Naive thymus-derived CD4-positive, alpha-beta T cell (primary cell): ENCODE results near the gene CADM2. TPM values are rescaled to one million over a fixed set of nuclear protein-coding genes. Genes with fewer than 3 reads are reported as not detected.
"Not testable (repeated sequence)": the region's sequence is repeated elsewhere in the genome, so short reads cannot be mapped to it uniquely, and the experiment has no call there.

ENCODE experiments used
- ATAC-seq: fragments of 150-1000 bp; cut with Tn5 transposase; 2 replicates; pipeline ENCODE4 v1.10.0; 2021; ENCODE audit warnings: mild to moderate bottlenecking, moderate library complexity
- CTCF ChIA-PET: fragments of 350-600 bp; sonication (Branson Sonifier 250); formaldehyde crosslinking; loops from one replicate; lab custom pipeline; 2021; ENCODE audit warnings: antibody characterized with exemption; lab: Charles Lee
- POLR2A ChIA-PET: fragments of 350-600 bp; sonication (Branson Sonifier 250); formaldehyde crosslinking; loops from one replicate; lab custom pipeline; 2021; ENCODE audit warnings: antibody characterized with exemption, inconsistent platforms; lab: Charles Lee
- DNase-seq, 9 donors: peaks; one replicate each; pipeline versions ENCODE4 v3.0.0 to v3.0.0-alpha.2; 2020 to 2022; ENCODE audit warnings: mixed read lengths in 1 of 9
- H3K27ac ChIP-seq: one replicate; pipeline ENCODE4 v1.7.0; 2013; ENCODE audit warnings: mild to moderate bottlenecking, low read depth, low read length, moderate library complexity
- H3K27me3 ChIP-seq, 2 donors: one replicate each; pipeline ENCODE4 v1.7.0; 2013; ENCODE audit warnings: low read length in 2 of 2, mild to moderate bottlenecking in 2 of 2, moderate library complexity in 2 of 2; ENCODE audit not compliant: control insufficient read depth in 2 of 2, insufficient read depth in 2 of 2
- H3K36me3 ChIP-seq, 3 experiments: 1 replicate in 2 of 3; 2 replicates in 1 of 3; pipeline ENCODE4 v1.7.0; 2013; ENCODE audit warnings: low read length in 3 of 3, mild to moderate bottlenecking in 3 of 3, moderate library complexity in 1 of 3; ENCODE audit not compliant: insufficient read depth in 3 of 3, control insufficient read depth in 2 of 3
- H3K4me1 ChIP-seq, 2 donors: one replicate each; pipeline ENCODE4 v1.7.0; 2013; ENCODE audit warnings: low read length in 2 of 2, mild to moderate bottlenecking in 2 of 2, moderate library complexity in 1 of 2; ENCODE audit not compliant: control insufficient read depth in 2 of 2, insufficient read depth in 2 of 2
- H3K4me3 ChIP-seq: 2 replicates; pipeline ENCODE4 v1.7.0; 2013; ENCODE audit warnings: mild to moderate bottlenecking, low read length
- H3K9me3 ChIP-seq, 3 experiments: 1 replicate in 2 of 3; 2 replicates in 1 of 3; pipeline ENCODE4 v1.7.0; 2013; ENCODE audit warnings: low read length in 3 of 3; ENCODE audit not compliant: control insufficient read depth in 2 of 3
- H3K27ac Mint-ChIP-seq, 9 donors: one replicate each; pipeline ENCODE4 v1.8.0; 2020 to 2022; ENCODE audit warnings: mixed read lengths in 9 of 9, mild to moderate bottlenecking in 8 of 9, moderate library complexity in 5 of 9, inconsistent platforms in 2 of 9
- H3K27me3 Mint-ChIP-seq, 5 donors: one replicate each; pipeline ENCODE4 v1.8.0; 2021 to 2022; ENCODE audit warnings: mixed read lengths in 5 of 5, mild to moderate bottlenecking in 1 of 5
- H3K36me3 Mint-ChIP-seq, 5 donors: one replicate each; pipeline ENCODE4 v1.8.0; 2020 to 2022; ENCODE audit warnings: mixed read lengths in 5 of 5, mild to moderate bottlenecking in 3 of 5, inconsistent platforms in 1 of 5
- H3K4me1 Mint-ChIP-seq, 7 donors: one replicate each; pipeline ENCODE4 v1.8.0; 2020 to 2022; ENCODE audit warnings: mixed read lengths in 7 of 7, mild to moderate bottlenecking in 3 of 7, inconsistent platforms in 1 of 7
- H3K4me3 Mint-ChIP-seq, 10 donors: one replicate each; pipeline ENCODE4 v1.8.0; 2020 to 2022; ENCODE audit warnings: mild to moderate bottlenecking in 10 of 10, mixed read lengths in 10 of 10, moderate library complexity in 6 of 10, inconsistent platforms in 2 of 10
- H3K9me3 Mint-ChIP-seq, 11 donors: one replicate each; pipeline ENCODE4 v1.8.0; 2020 to 2022; ENCODE audit warnings: mixed read lengths in 11 of 11, mild to moderate bottlenecking in 4 of 11, inconsistent platforms in 1 of 11, moderate library complexity in 1 of 11
- intact Hi-C, 2 donors: fragments of 100-400 bp; cut with micrococcal nuclease; formaldehyde crosslinking; loops; one replicate each; pipeline ENCODE4 v1.15.1; 2023
- polyA plus RNA-seq, 2 donors: library from polyadenylated mRNA; unstranded; fragments of 300-500 nt; fragmentation: Illumina TruSeq; gene quantifications; one replicate each; pipeline ENCODE4 v1.2.3, GENCODE V29; 2021
- total RNA-seq, 6 experiments: library from RNA in 5 of 6; stranded (reverse) in 5 of 6; gene quantifications; 1 replicate in 5 of 6; 2 replicates in 1 of 6; pipeline ENCODE4 v1.2.3 and lab custom pipeline; 2021 to 2026

CADM2 gene
- total and polyA plus RNA-seq, 7 experiments from 2014 or later = 0.40 TPM; not detected in 6

GRCh38 chr3:85483986-85484385 lies 525.2 kb downstream of the CADM2 start:
- Mint-ChIP-seq H3K4me1 (no peaks in the 10 kb centered on the region), H3K9me3 (peaks cover 0 to 5% (median 0%) of the 10 kb centered on the region in 11 donors), H3K4me3 (no peak overlapping the region), H3K27ac (no peak overlapping the region), H3K36me3 (no peaks in the 10 kb centered on the region), H3K27me3 (no peaks in the 10 kb centered on the region)
- ChIA-PET POLR2A (no interaction called here), CTCF (no interaction called here)
- H3K36me3 ChIP-seq = no peaks in the 10 kb centered on the region
- no peaks in the 10 kb centered on the region for H3K4me1 ChIP-seq
- H3K4me3 ChIP-seq = no peak overlapping the region
- intact Hi-C loops = no loop called here
- no peaks in the 10 kb centered on the region for H3K9me3 ChIP-seq
- H3K27ac ChIP-seq = no peak overlapping the region
- DNase-seq (no peak), ATAC-seq (no peak)
- no peaks in the 10 kb centered on the region for H3K27me3 ChIP-seq

GRCh38 chr3:85487375-85487774 lies 528.6 kb downstream of the CADM2 start:
- Histone ChIP-seq H3K9me3 (no peaks in the 10 kb centered on the region), H3K27me3 (no peaks in the 10 kb centered on the region), H3K27ac (no peak overlapping the region), H3K4me1 (no peaks in the 10 kb centered on the region), H3K36me3 (no peaks in the 10 kb centered on the region), H3K4me3 (no peak overlapping the region)
- H3K9me3 Mint-ChIP-seq = peaks cover 0 to 2% (median 0%) of the 10 kb centered on the region in 11 donors
- H3K4me3 Mint-ChIP-seq = no peak overlapping the region
- no peak overlapping the region for H3K27ac Mint-ChIP-seq
- H3K36me3 Mint-ChIP-seq = no peaks in the 10 kb centered on the region
- no peaks in the 10 kb centered on the region for H3K4me1 Mint-ChIP-seq
- no peak for ATAC-seq
- intact Hi-C loops = no loop called here
- CTCF ChIA-PET = no interaction called here
- POLR2A ChIA-PET = no interaction called here
- no peaks in the 10 kb centered on the region for H3K27me3 Mint-ChIP-seq
- DNase-seq = no peak

- POLR2A ChIA-PET = no interaction called here
- no peaks in the 10 kb centered on the region for H3K4me1 ChIP-seq
- H3K27ac Mint-ChIP-seq = no peak overlapping the region
- no peaks in the 10 kb centered on the region for H3K36me3 ChIP-seq
- H3K4me3 ChIP-seq = no peak overlapping the region
- CTCF ChIA-PET = no interaction called here
- no peaks in the 10 kb centered on the region for H3K4me1 Mint-ChIP-seq
- peaks cover 0 to 7% (median 3%) of the 10 kb centered on the region in 11 donors for H3K9me3 Mint-ChIP-seq
- H3K27me3 Mint-ChIP-seq = no peaks in the 10 kb centered on the region
- intact Hi-C loops = no loop called here
- no peaks in the 10 kb centered on the region for H3K9me3 ChIP-seq
- no peaks in the 10 kb centered on the region for H3K27me3 ChIP-seq
- H3K27ac ChIP-seq = no peak overlapping the region
- H3K36me3 Mint-ChIP-seq = no peaks in the 10 kb centered on the region
- ATAC-seq (no peak), DNase-seq (no peak)
- H3K4me3 Mint-ChIP-seq = no peak overlapping the region
These were observed 536.8 kb downstream of the CADM2 start for GRCh38 chr3:85495602-85496001.

- Mint-ChIP-seq H3K27me3 (no peaks in the 10 kb centered on the region), H3K27ac (no peak overlapping the region), H3K9me3 (peaks cover 0 to 9% (median 3%) of the 10 kb centered on the region in 11 donors), H3K36me3 (no peaks in the 10 kb centered on the region), H3K4me3 (no peak overlapping the region), H3K4me1 (no peaks in the 10 kb centered on the region)
- Histone ChIP-seq H3K9me3 (no peaks in the 10 kb centered on the region), H3K27me3 (no peaks in the 10 kb centered on the region), H3K4me3 (no peak overlapping the region), H3K4me1 (no peaks in the 10 kb centered on the region), H3K36me3 (no peaks in the 10 kb centered on the region), H3K27ac (no peak overlapping the region)
- no peak for ATAC-seq
- DNase-seq = no peak
- POLR2A ChIA-PET = no interaction called here
- intact Hi-C loops = no loop called here
- CTCF ChIA-PET = no interaction called here
These were observed 539.4 kb downstream of the CADM2 start for GRCh38 chr3:85498177-85498576.

- Mint-ChIP-seq H3K27ac (no peak overlapping the region), H3K36me3 (no peaks in the 10 kb centered on the region)
- POLR2A ChIA-PET = interaction anchor here (0.7 kb wide), 1 partner anchor 473 kb away, joined by 3 read pairs; no protein-coding TSS in a partner anchor
These were observed 543.5 kb downstream of the CADM2 start for GRCh38 chr3:85502148-85502875.

GRCh38 chr3:85504129-85504784 lies 545.5 kb downstream of the CADM2 start:
- H3K9me3 ChIP-seq, H3K36me3 Mint-ChIP-seq, DNase-seq, H3K27me3 ChIP-seq, H3K27ac ChIP-seq, H3K4me1 ChIP-seq, ATAC-seq, intact Hi-C loops, H3K27ac Mint-ChIP-seq, H3K27me3 Mint-ChIP-seq, H3K4me1 Mint-ChIP-seq, POLR2A ChIA-PET, H3K36me3 ChIP-seq, H3K4me3 ChIP-seq: not testable (repeated sequence)
- Mint-ChIP-seq H3K9me3 (peaks cover 0 to 23% (median 3%) of the 10 kb centered on the region in 11 donors), H3K4me3 (peak overlapping the region in 6 of 10 donors; percentile 18 to 62 (median 30))
- CTCF ChIA-PET = interaction anchor here (0.8 kb wide), 1 partner anchor 43 kb away, joined by 3 read pairs; no protein-coding TSS in a partner anchor

More at GRCh38 chr3:85502148-85502875, 543.5 kb downstream of the CADM2 start:
- CTCF ChIA-PET = interaction anchor here (0.7 kb wide), 1 partner anchor 15 kb away, joined by 3 read pairs; no protein-coding TSS in a partner anchor
- Mint-ChIP-seq H3K4me3 (no peak overlapping the region), H3K27me3 (no peaks in the 10 kb centered on the region), H3K9me3 (peaks cover 0 to 16% (median 2%) of the 10 kb centered on the region in 11 donors), H3K4me1 (no peaks in the 10 kb centered on the region)
- H3K27ac ChIP-seq = no peak overlapping the region
- ATAC-seq (no peak), DNase-seq (no peak)
- no peaks in the 10 kb centered on the region for H3K4me1 ChIP-seq
- H3K36me3 ChIP-seq = no peaks in the 10 kb centered on the region
- no peaks in the 10 kb centered on the region for H3K9me3 ChIP-seq
- H3K27me3 ChIP-seq = no peaks in the 10 kb centered on the region
- intact Hi-C loops = no loop called here
- H3K4me3 ChIP-seq = no peak overlapping the region
